ENCODE data around the gene TRUB1. TPM values are rescaled to one million over a fixed set of nuclear protein-coding genes. Genes with fewer than 3 reads are reported as not detected.
A peak's percentile ranks its signal among the peaks of the same experiment; 100 is the strongest.

Gene TRUB1
- total and polyA plus RNA-seq, 3 experiments from 2014 or later = 10.2 to 20.0 (median 15.7) TPM

DNA sequence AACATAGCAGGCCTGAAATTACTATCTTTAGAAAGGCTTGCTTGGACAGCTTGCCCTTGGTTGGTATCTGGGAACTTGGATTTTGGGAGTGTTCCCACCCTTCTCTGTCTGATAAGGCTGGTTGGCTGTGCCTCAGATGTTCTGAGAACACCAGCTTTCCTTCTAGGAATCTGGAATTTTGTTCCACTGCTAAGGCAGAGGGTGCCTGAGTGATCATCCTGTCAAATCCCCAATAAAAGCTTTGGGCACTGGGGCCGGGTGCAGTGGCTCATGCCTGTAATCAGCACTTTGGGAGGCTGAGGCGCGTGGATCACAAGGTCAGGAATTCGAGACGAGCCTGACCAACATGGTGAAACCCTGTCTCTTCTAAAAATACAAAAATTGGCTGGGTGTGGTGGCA is 5.0 kb downstream of the TRUB1 start:
- ChIA-PET POLR2A (no interaction called here), CTCF (no interaction called here)
- no peak overlapping the region for H3K4me3 Mint-ChIP-seq
- peaks cover 19% of the 10 kb centered on the region for H3K36me3 ChIP-seq (ENCODE audit: insufficient read depth, low read length)
- no peaks in the 10 kb centered on the region for H3K9me3 Mint-ChIP-seq
- no peak for DNase-seq
- H3K27ac Mint-ChIP-seq = no peak overlapping the region
- H3K4me1 Mint-ChIP-seq = peaks cover 32 to 62% (median 60%) of the 10 kb centered on the region in 3 donors
- peaks cover 21% of the 10 kb centered on the region for H3K4me1 ChIP-seq (ENCODE audit: insufficient read depth, low read length)
- H3K27ac ChIP-seq (ENCODE audit: low read depth, low read length) = no peak overlapping the region
- no peaks in the 10 kb centered on the region for H3K9me3 ChIP-seq (ENCODE audit: low read length)
- H3K4me3 ChIP-seq (ENCODE audit: low read length) = no peak overlapping the region
- no peaks in the 10 kb centered on the region for H3K27me3 Mint-ChIP-seq
- H3K36me3 Mint-ChIP-seq = peaks cover 10 to 67% (median 13%) of the 10 kb centered on the region in 3 donors
- H3K27me3 ChIP-seq (ENCODE audit: insufficient read depth, low read length, poor library complexity, severe bottlenecking) = no peaks in the 10 kb centered on the region

DNA sequence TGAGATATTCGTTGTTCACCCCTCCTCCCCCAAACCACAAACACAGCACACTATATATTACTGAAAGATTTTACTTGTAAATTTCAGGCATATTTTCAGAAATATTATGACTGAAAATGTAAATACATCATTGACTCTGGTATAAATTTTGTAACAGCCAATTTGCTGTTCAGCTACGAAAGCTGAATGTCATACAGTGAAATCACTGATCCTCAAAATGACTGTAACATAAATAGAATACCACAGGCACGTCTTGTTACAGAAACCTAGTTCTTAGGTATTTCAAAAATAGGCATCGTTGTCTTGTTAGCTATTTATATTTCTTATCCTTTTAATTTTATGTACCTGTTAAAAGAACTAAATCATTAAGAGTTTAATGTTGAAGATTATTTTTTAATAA is 15.1 kb downstream of the TRUB1 start:
- peaks cover 4% of the 10 kb centered on the region for H3K36me3 ChIP-seq (ENCODE audit: insufficient read depth, low read length)
- Mint-ChIP-seq H3K4me3 (no peak overlapping the region), H3K27me3 (no peaks in the 10 kb centered on the region), H3K9me3 (no peaks in the 10 kb centered on the region), H3K36me3 (peaks cover 16 to 61% (median 29%) of the 10 kb centered on the region in 3 donors), H3K4me1 (peaks cover 51 to 69% (median 69%) of the 10 kb centered on the region in 3 donors), H3K27ac (no peak overlapping the region)
- H3K4me3 ChIP-seq (ENCODE audit: low read length) = no peak overlapping the region
- no peak for DNase-seq
- POLR2A ChIA-PET = no interaction called here
- CTCF ChIA-PET = no interaction called here
- H3K9me3 ChIP-seq (ENCODE audit: low read length) = no peaks in the 10 kb centered on the region
- no peaks in the 10 kb centered on the region for H3K27me3 ChIP-seq (ENCODE audit: insufficient read depth, low read length, poor library complexity, severe bottlenecking)
- no peak overlapping the region for H3K27ac ChIP-seq (ENCODE audit: low read depth, low read length)
- H3K4me1 ChIP-seq (ENCODE audit: insufficient read depth, low read length) = no peaks in the 10 kb centered on the region

DNA sequence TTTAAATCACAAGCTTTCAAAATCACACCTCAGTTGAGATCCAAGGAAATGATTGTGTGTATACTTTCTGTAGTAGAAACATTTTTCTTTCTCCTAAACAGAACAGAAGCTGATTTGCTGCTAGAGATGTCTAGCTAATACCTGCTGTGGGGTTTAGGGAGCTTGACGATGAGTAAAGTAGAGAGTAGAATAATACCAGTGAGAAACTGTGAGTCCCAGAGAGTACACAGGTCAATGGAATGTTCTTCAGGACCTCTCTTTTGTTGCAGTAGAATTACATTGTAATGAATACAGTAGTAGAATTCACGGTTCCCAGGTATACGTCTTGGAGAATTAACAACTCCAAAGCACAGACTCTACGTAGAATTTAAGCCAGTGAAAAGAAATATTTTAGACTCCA is 18.0 kb downstream of the TRUB1 start:
- H3K36me3 ChIP-seq (ENCODE audit: insufficient read depth, low read length) = no peaks in the 10 kb centered on the region
- no peaks in the 10 kb centered on the region for H3K27me3 Mint-ChIP-seq
- H3K27me3 ChIP-seq (ENCODE audit: insufficient read depth, low read length, poor library complexity, severe bottlenecking) = no peaks in the 10 kb centered on the region
- H3K4me1 ChIP-seq (ENCODE audit: insufficient read depth, low read length) = no peaks in the 10 kb centered on the region
- H3K4me1 Mint-ChIP-seq = peaks cover 30 to 49% (median 41%) of the 10 kb centered on the region in 3 donors
- no peaks in the 10 kb centered on the region for H3K9me3 ChIP-seq (ENCODE audit: low read length)
- DNase-seq = no peak
- no peak overlapping the region for H3K27ac Mint-ChIP-seq
- ChIA-PET CTCF (no interaction called here), POLR2A (no interaction called here)
- no peak overlapping the region for H3K4me3 ChIP-seq (ENCODE audit: low read length)
- no peak overlapping the region for H3K4me3 Mint-ChIP-seq
- H3K36me3 Mint-ChIP-seq = peaks cover 5 to 50% (median 22%) of the 10 kb centered on the region in 3 donors
- no peaks in the 10 kb centered on the region for H3K9me3 Mint-ChIP-seq
- H3K27ac ChIP-seq (ENCODE audit: low read depth, low read length) = no peak overlapping the region

DNA sequence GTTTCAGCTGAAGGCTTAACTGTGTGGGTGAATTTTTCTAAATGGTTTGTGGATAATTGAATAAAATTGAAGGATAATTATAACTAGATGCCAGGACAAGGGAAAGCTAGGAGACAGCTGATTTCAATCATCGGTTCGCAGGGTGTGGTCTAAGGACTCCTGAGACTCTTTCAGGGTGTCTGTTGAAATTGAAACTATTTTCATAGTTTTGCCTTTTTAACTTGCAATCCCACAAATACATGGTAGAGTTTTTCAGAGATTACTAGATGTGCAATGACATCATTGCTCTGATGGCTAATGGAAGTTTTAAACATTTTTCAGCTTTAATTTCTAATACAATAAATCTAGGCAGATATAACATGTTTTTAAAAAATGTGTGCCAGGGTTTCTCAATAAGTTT is 18.5 kb downstream of the TRUB1 start:
- Histone ChIP-seq H3K4me1 (ENCODE audit: insufficient read depth, low read length) (no peaks in the 10 kb centered on the region), H3K27ac (ENCODE audit: low read depth, low read length) (no peak overlapping the region), H3K4me3 (ENCODE audit: low read length) (no peak overlapping the region), H3K36me3 (ENCODE audit: insufficient read depth, low read length) (no peaks in the 10 kb centered on the region), H3K27me3 (ENCODE audit: insufficient read depth, low read length, poor library complexity, severe bottlenecking) (no peaks in the 10 kb centered on the region), H3K9me3 (ENCODE audit: low read length) (no peaks in the 10 kb centered on the region)
- Mint-ChIP-seq H3K9me3 (no peaks in the 10 kb centered on the region), H3K27ac (peak overlapping the region in 1 of 8 donors; percentile 54), H3K4me3 (no peak overlapping the region), H3K27me3 (no peaks in the 10 kb centered on the region), H3K36me3 (peaks cover 9 to 54% (median 25%) of the 10 kb centered on the region in 3 donors), H3K4me1 (peaks cover 30 to 48% (median 45%) of the 10 kb centered on the region in 3 donors)
- DNase-seq = no peak
- POLR2A ChIA-PET = no interaction called here
- CTCF ChIA-PET = no interaction called here

DNA sequence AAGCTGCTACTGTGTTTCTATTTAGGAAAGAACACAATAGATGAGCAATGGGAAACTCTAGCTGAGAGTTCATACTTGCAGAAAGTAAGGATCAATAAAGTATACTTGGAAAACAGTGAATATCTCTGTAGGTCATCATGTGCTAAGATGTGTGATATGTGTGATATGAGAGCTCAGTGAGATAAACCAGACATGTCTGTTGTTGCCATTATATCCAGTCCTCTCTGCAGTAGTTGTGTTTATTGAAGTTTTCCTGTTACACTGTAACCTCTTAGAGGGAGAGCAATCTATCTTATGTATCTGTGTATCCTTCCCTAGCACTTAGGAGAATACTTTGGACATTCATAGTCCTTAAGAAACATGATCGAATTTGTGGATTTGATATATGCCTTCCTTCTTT is 19.1 kb downstream of the TRUB1 start:
- CTCF ChIA-PET = no interaction called here
- Mint-ChIP-seq H3K27me3 (no peaks in the 10 kb centered on the region), H3K36me3 (peaks cover 8 to 50% (median 23%) of the 10 kb centered on the region in 3 donors), H3K4me3 (no peak overlapping the region), H3K9me3 (no peaks in the 10 kb centered on the region), H3K4me1 (peaks cover 30 to 47% (median 44%) of the 10 kb centered on the region in 3 donors), H3K27ac (peak overlapping the region in 1 of 8 donors; percentile 33)
- H3K4me1 ChIP-seq (ENCODE audit: insufficient read depth, low read length) = no peaks in the 10 kb centered on the region
- H3K4me3 ChIP-seq (ENCODE audit: low read length) = no peak overlapping the region
- no peaks in the 10 kb centered on the region for H3K9me3 ChIP-seq (ENCODE audit: low read length)
- H3K36me3 ChIP-seq (ENCODE audit: insufficient read depth, low read length) = no peaks in the 10 kb centered on the region
- no peak overlapping the region for H3K27ac ChIP-seq (ENCODE audit: low read depth, low read length)
- no peaks in the 10 kb centered on the region for H3K27me3 ChIP-seq (ENCODE audit: insufficient read depth, low read length, poor library complexity, severe bottlenecking)
- POLR2A ChIA-PET = no interaction called here
- DNase-seq = no peak

DNA sequence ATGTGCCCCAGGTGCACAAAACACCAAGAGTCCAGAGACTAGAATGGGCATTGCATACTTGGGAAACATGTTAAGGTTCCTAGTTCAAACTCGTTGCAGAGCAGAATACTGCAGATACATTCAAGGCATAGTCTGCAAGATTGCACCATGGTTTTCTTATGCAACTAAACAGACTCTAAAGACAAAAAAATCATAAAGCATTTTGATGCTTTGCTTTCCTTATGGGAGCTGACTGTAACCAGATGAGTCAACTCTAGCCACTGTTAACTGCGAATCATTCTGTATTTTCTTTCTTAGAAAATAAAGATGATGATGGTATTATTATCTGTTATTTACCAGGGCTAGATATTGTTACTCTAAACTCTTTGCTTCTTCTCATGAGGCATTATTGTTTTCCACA is 19.7 kb downstream of the TRUB1 start:
- Histone ChIP-seq H3K4me1 (ENCODE audit: insufficient read depth, low read length) (no peaks in the 10 kb centered on the region), H3K36me3 (ENCODE audit: insufficient read depth, low read length) (no peaks in the 10 kb centered on the region), H3K4me3 (ENCODE audit: low read length) (no peak overlapping the region), H3K9me3 (ENCODE audit: low read length) (no peaks in the 10 kb centered on the region), H3K27ac (ENCODE audit: low read depth, low read length) (no peak overlapping the region), H3K27me3 (ENCODE audit: insufficient read depth, low read length, poor library complexity, severe bottlenecking) (no peaks in the 10 kb centered on the region)
- Mint-ChIP-seq H3K27ac (peak overlapping the region in 3 of 8 donors; percentile 14 to 34 (median 33)), H3K4me1 (peaks cover 30 to 47% (median 46%) of the 10 kb centered on the region in 3 donors), H3K27me3 (no peaks in the 10 kb centered on the region), H3K4me3 (no peak overlapping the region), H3K9me3 (no peaks in the 10 kb centered on the region), H3K36me3 (peaks cover 11 to 51% (median 24%) of the 10 kb centered on the region in 3 donors)
- no peak for DNase-seq
- ChIA-PET CTCF (interaction anchor here (1.0 kb wide), 1 partner anchor 12 kb away, joined by 3 read pairs; no protein-coding TSS in a partner anchor), POLR2A (no interaction called here)

DNA sequence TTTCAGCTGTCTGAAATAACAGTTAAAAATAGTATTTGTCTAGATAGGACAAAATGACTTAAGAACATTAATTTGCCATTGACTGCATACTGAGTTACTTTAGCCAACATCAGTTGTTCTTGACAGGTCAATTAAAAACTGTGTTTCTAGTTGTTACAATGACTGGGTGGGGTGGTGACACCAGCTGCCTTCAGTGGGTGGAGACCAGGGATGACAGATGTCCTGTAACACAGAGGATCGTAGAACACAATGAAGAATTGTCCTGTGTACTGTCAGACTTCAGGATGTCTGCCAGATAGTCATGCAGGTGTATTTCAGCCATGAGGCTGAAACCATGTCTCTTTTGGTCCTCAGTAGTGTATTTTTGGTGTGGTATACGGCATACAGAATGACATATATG is 24.4 kb downstream of the TRUB1 start:
- no peak for DNase-seq
- Mint-ChIP-seq H3K36me3 (peaks cover 17 to 37% (median 24%) of the 10 kb centered on the region in 3 donors), H3K9me3 (no peaks in the 10 kb centered on the region), H3K27me3 (no peaks in the 10 kb centered on the region), H3K4me1 (peaks cover 12 to 44% (median 43%) of the 10 kb centered on the region in 3 donors), H3K4me3 (no peak overlapping the region), H3K27ac (peak overlapping the region in 1 of 8 donors; percentile 31)
- Histone ChIP-seq H3K4me3 (ENCODE audit: low read length) (no peak overlapping the region), H3K9me3 (ENCODE audit: low read length) (no peaks in the 10 kb centered on the region), H3K27me3 (ENCODE audit: insufficient read depth, low read length, poor library complexity, severe bottlenecking) (no peaks in the 10 kb centered on the region), H3K4me1 (ENCODE audit: insufficient read depth, low read length) (no peaks in the 10 kb centered on the region), H3K36me3 (ENCODE audit: insufficient read depth, low read length) (no peaks in the 10 kb centered on the region), H3K27ac (ENCODE audit: low read depth, low read length) (no peak overlapping the region)
- ChIA-PET CTCF (no interaction called here), POLR2A (no interaction called here)

DNA sequence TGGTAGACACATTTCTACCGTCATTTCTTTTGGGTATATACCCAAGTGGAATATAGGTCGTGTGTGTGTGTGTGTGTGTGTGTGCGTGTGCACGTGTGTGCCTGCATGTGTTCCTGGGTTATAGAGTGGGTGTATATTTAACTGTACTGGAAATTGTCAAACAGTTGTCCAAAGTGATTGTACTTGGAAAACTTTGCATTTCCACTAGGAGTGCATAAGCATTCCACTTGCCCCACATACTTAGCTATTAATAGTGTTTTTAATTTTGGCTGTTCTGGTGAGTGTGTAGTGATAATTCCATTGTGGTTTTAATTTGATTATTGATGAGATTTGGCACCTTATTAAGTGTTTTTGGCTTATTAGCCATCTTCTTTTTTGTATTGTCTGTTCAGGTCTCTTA is 25.9 kb downstream of the TRUB1 start:
- H3K27ac ChIP-seq (ENCODE audit: low read depth, low read length) = no peak overlapping the region
- H3K27me3 ChIP-seq (ENCODE audit: insufficient read depth, low read length, poor library complexity, severe bottlenecking) = no peaks in the 10 kb centered on the region
- H3K36me3 ChIP-seq (ENCODE audit: insufficient read depth, low read length) = no peaks in the 10 kb centered on the region
- no peak overlapping the region for H3K4me3 ChIP-seq (ENCODE audit: low read length)
- H3K4me1 ChIP-seq (ENCODE audit: insufficient read depth, low read length) = no peaks in the 10 kb centered on the region
- Mint-ChIP-seq H3K27me3 (no peaks in the 10 kb centered on the region), H3K9me3 (no peaks in the 10 kb centered on the region), H3K27ac (peak overlapping the region in 2 of 8 donors; percentile 2 to 71), H3K4me1 (peaks cover 18 to 54% (median 52%) of the 10 kb centered on the region in 3 donors), H3K36me3 (peaks cover 17 to 39% (median 27%) of the 10 kb centered on the region in 3 donors), H3K4me3 (peak overlapping the region in 1 of 7 donors; percentile 29)
- POLR2A ChIA-PET = no interaction called here
- no peak for DNase-seq
- H3K9me3 ChIP-seq (ENCODE audit: low read length) = no peaks in the 10 kb centered on the region
- CTCF ChIA-PET = no interaction called here
